ENCODE measurements around the gene CEACAM21.

GRCh38 chr19:41610789-41611188, 34.8 kb downstream of the CEACAM21 start:
- TF ChIP-seq CTCF (IDR thresholded peaks at IDR 0.05) (no peak), EP300 (IDR thresholded peaks at IDR 0.05) (no peak)
